BJ (cell line): ENCODE results near the gene ATP10A. TPM values are rescaled to one million over a fixed set of nuclear protein-coding genes. Genes with fewer than 3 reads are reported as not detected.

Source experiments
- CTCF ChIA-PET: fragments of 350-600 bp; formaldehyde crosslinking; extraction: SDS; loops from one replicate; lab custom pipeline; 2021; ENCODE audit warnings: antibody characterized with exemption, inconsistent platforms; lab: Yijun Ruan, JAX
- POLR2A ChIA-PET: fragments of 300-600 bp; sonication (Branson Sonifier 250); formaldehyde crosslinking; extraction: SDS; loops from one replicate; lab custom pipeline; 2021; ENCODE audit warnings: antibody characterized with exemption; lab: Charles Lee
- DNase-seq: peaks from one replicate; pipeline ENCODE4 v3.0.0-alpha.2; 2011; ENCODE audit warnings: low read depth
- H3K27me3 ChIP-seq: 2 replicates; pipeline ENCODE4 v1.6.0; 2011; ENCODE audit warnings: low read length; ENCODE audit not compliant: control insufficient read depth, insufficient read depth
- H3K36me3 ChIP-seq: 2 replicates; pipeline ENCODE4 v1.5.1; 2011; ENCODE audit warnings: low read length; ENCODE audit not compliant: control insufficient read depth, insufficient read depth
- H3K4me3 ChIP-seq: 2 replicates; pipeline ENCODE4 v1.5.1; 2011; ENCODE audit warnings: low read depth, mild to moderate bottlenecking, control low read depth, low read length
- CTCF ChIP-seq: IDR thresholded peaks from 2 replicates; pipeline ENCODE4 v1.5.1; 2011; ENCODE audit warnings: low read depth, mild to moderate bottlenecking, control low read depth, inconsistent platforms, low read length, moderate library complexity; ENCODE audit not compliant: insufficient read depth
- polyA plus RNA-seq: library from polyadenylated mRNA; depleted of rRNA; stranded (reverse); fragments of >200 nt; gene quantifications from 2 replicates; pipeline ENCODE4 v1.2.3, GENCODE V29; 2011

The ATP10A gene
- polyA plus RNA-seq, 1 experiment: 28.0 TPM

- Histone ChIP-seq H3K4me3 (no peak overlapping the region), H3K36me3 (peaks cover 8% of the 10 kb centered on the region), H3K27me3 (no peaks in the 10 kb centered on the region)
- POLR2A ChIA-PET: no interaction called here
- CTCF ChIA-PET: interaction anchor here (1.0 kb wide), 2 partner anchors 8 to 242 kb away, joined by 3 to 4 read pairs; no protein-coding TSS in a partner anchor
- DNase-seq: no peak
- 0 out of 2 replicates have a peak, but pooled peaks have one; percentile 17 for TF ChIP-seq CTCF
Measured at GRCh38 chr15:25691544-25692430, 171.3 kb downstream of the ATP10A start.

GRCh38 chr15:25690673-25691543, 172.2 kb downstream of the ATP10A start:
- ChIA-PET CTCF (no interaction called here), POLR2A (no interaction called here)
- H3K36me3 ChIP-seq: peaks cover 3% of the 10 kb centered on the region
- no peak for TF ChIP-seq CTCF
- H3K27me3 ChIP-seq: no peaks in the 10 kb centered on the region
- DNase-seq: peak; percentile 37
- H3K4me3 ChIP-seq: no peak overlapping the region

DNA sequence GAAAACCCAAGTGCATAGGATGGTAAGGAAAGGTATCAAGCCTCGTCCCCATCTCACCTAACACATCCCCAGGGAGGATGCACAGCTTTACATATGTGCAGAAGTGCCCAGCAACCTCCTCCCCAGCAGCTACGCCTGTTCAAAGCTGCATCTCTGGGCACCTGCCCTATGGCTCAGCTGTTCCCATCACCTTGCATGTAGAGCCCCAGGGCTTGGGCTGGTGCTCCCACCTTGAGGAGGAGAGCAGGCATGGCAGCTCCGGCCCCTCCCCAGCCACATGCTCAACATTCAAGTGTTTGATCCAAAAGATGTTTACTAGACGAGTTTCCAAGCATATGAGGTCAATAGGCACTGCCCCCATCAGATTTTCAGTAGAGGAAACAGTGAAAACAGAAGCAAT, 173.5 kb downstream of the ATP10A start:
- no peak for TF ChIP-seq CTCF
- peaks cover 2% of the 10 kb centered on the region for H3K36me3 ChIP-seq
- DNase-seq: no peak
- no peaks in the 10 kb centered on the region for H3K27me3 ChIP-seq
- CTCF ChIA-PET: no interaction called here
- POLR2A ChIA-PET: no interaction called here
- no peak overlapping the region for H3K4me3 ChIP-seq

- POLR2A ChIA-PET: no interaction called here
- no peak for TF ChIP-seq CTCF
- Histone ChIP-seq H3K4me3 (no peak overlapping the region), H3K27me3 (no peaks in the 10 kb centered on the region), H3K36me3 (no peaks in the 10 kb centered on the region)
- CTCF ChIA-PET: no interaction called here
- DNase-seq: no peak
Measured at GRCh38 chr15:25688166-25688565, 175.0 kb downstream of the ATP10A start.

GRCh38 chr15:25687689-25688088, 175.4 kb downstream of the ATP10A start:
- H3K4me3 ChIP-seq: no peak overlapping the region
- CTCF ChIA-PET: no interaction called here
- POLR2A ChIA-PET: no interaction called here
- DNase-seq: no peak
- H3K36me3 ChIP-seq: no peaks in the 10 kb centered on the region
- no peaks in the 10 kb centered on the region for H3K27me3 ChIP-seq
- no peak for TF ChIP-seq CTCF
